HepG2 (cell line): Measurements from ENCODE around the gene CLCN2. TPM values are rescaled to one million over a fixed set of nuclear protein-coding genes. Genes with fewer than 3 reads are reported as not detected.
A peak's percentile ranks its signal among the peaks of the same experiment; 100 is the strongest.

Experiments
- CAMTA2 ChIP-seq: sonication (generic); formaldehyde crosslinking; IDR thresholded peaks from 2 replicates; pipeline ENCODE4 v1.4.0; 2020; ENCODE audit warnings: mild to moderate bottlenecking, missing genetic modification reagents, borderline replicate concordance
- DR1 ChIP-seq: sonication (generic); formaldehyde crosslinking; IDR thresholded peaks from 2 replicates; pipeline ENCODE4 v1.8.0; 2021; ENCODE audit warnings: mild to moderate bottlenecking, missing genetic modification reagents, inconsistent platforms
- FOXA3 ChIP-seq: IDR thresholded peaks from 2 replicates; pipeline ENCODE4 v1.6.1; 2016; ENCODE audit warnings: missing genetic modification reagents, missing compliant biosample characterization
- HCFC1 ChIP-seq: fragments of 150-350 bp; IDR thresholded peaks from 2 replicates; pipeline ENCODE4 v1.6.1; 2014; ENCODE audit warnings: low read depth, low read length
- JUNB ChIP-seq: sonication (generic); formaldehyde crosslinking; IDR thresholded peaks from 2 replicates; pipeline ENCODE4 v1.8.0; 2022; ENCODE audit warnings: missing genetic modification reagents, mild to moderate bottlenecking, borderline replicate concordance
- KDM5B ChIP-seq: sonication (generic); formaldehyde crosslinking; IDR thresholded peaks from 2 replicates; pipeline ENCODE4 v1.4.0; 2020; ENCODE audit warnings: missing genetic modification reagents, mild to moderate bottlenecking, borderline replicate concordance
- MIER2 ChIP-seq: IDR thresholded peaks from 2 replicates; pipeline ENCODE4 v1.6.1; 2016; ENCODE audit warnings: missing biosample characterization, missing genetic modification reagents
- NRL ChIP-seq: sonication (generic); formaldehyde crosslinking; IDR thresholded peaks from 2 replicates; pipeline ENCODE4 v1.5.0; 2020; ENCODE audit warnings: missing genetic modification reagents, mild to moderate bottlenecking, moderate library complexity, borderline replicate concordance
- RARA ChIP-seq: IDR thresholded peaks from 2 replicates; pipeline ENCODE4 v1.6.1; 2016; ENCODE audit warnings: missing genetic modification reagents, missing compliant biosample characterization
- SMARCE1 ChIP-seq: fragments of 450-650 bp; IDR thresholded peaks from 2 replicates; pipeline ENCODE4 v1.6.1; 2017; ENCODE audit warnings: borderline replicate concordance
- ZMYM3 ChIP-seq: sonication (generic); formaldehyde crosslinking; IDR thresholded peaks from 2 replicates; pipeline ENCODE4 v1.5.1; 2020; ENCODE audit warnings: mild to moderate bottlenecking, missing genetic modification reagents
- ZNF142 ChIP-seq: sonication (generic); formaldehyde crosslinking; IDR thresholded peaks from 2 replicates; pipeline ENCODE4 v1.4.0; 2020; ENCODE audit warnings: missing genetic modification reagents
- ZNF281 ChIP-seq: sonication (generic); formaldehyde crosslinking; IDR thresholded peaks from 2 replicates; pipeline ENCODE4 v1.4.0; 2020; ENCODE audit warnings: missing genetic modification reagents, borderline replicate concordance
- ZNF367 ChIP-seq: sonication (generic); formaldehyde crosslinking; IDR thresholded peaks from 2 replicates; pipeline ENCODE4 v1.4.0; 2020; ENCODE audit warnings: missing genetic modification reagents, borderline replicate concordance
- ZNF891 ChIP-seq: sonication (generic); formaldehyde crosslinking; IDR thresholded peaks from 2 replicates; pipeline ENCODE4 v1.5.0; 2020; ENCODE audit warnings: mild to moderate bottlenecking, missing genetic modification reagents
- polyA plus RNA-seq, 8 experiments: library from polyadenylated mRNA; depleted of rRNA in 3 of 8; stranded (reverse) in 7 of 8; unstranded in 1 of 8; fragments of >200 nt; fragmentation: Illumina TruSeq in 4 of 8; extraction: Trizol in 4 of 8; gene quantifications; 2 replicates each; pipeline versions ENCODE4 v1.2.1 to v1.2.3, GENCODE V29; 2011 to 2016; ENCODE audit warnings: low read depth in 4 of 8, missing spikeins in 1 of 8, mixed read lengths in 1 of 8; ENCODE audit not compliant: insufficient read depth in 1 of 8
- total RNA-seq, 5 experiments: library from RNA; depleted of rRNA; stranded (reverse); fragments of >200 nt; fragmentation: Illumina TruSeq; extraction: Trizol; gene quantifications; 2 replicates each; pipeline ENCODE4 v1.2.3, GENCODE V29; 2016; ENCODE audit warnings: low read depth in 1 of 5
- TF ChIP-seq, protein P1 (sequence below): sonication (generic); formaldehyde crosslinking; IDR thresholded peaks from 2 replicates; pipeline ENCODE4 v1.4.0; 2020; ENCODE audit warnings: missing genetic modification reagents
- TF ChIP-seq, protein P2 (sequence below): sonication (generic); formaldehyde crosslinking; IDR thresholded peaks from 2 replicates; pipeline ENCODE4 v1.5.1; 2020; ENCODE audit warnings: missing genetic modification reagents, mild to moderate bottlenecking, borderline replicate concordance

CLCN2 gene
- total and polyA plus RNA-seq, 2 of the 13 experiments (the other 11 are each of a cell fraction or from before 2014, with no cell fraction given): 11.4 to 13.5 TPM

DNA sequence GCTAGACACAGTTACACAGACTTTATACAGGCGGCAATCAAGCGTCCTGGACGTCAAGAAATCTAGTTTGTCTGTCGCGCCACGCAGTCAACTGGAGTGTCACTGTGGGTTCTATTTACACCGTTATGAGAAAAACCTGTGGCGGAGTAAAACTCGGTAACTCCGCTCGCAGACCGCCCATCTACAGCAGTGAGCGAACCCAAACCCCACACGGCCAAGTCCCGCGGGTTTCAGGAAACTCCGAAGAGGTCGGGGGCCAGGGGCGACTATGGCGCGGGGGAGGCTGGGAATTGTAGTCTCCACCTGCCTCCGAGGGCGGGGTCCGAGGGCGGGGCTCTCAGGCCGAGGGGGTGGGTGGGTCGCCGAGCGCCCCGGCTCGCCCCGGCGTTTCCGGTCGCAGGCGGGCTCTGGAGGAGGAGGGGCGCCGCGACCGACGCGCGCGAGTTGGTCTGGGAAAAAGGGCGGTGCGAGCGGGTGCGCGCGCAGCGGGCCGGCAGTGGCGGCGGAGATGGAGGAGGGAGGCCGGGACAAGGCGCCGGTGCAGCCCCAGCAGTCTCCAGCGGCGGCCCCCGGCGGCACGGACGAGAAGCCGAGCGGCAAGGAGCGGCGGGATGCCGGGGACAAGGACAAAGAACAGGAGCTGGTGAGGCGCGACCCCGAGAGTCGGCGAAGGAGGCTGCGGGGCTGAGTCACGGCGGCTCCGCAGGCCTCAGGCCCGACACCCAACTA, 62.5 kb downstream of the CLCN2 start, which contains the start of gene PSMD2 (continued):
- TF ChIP-seq MIER2 (CRISPR knock-in tag) (no peak), NRL (CRISPR knock-in tag) (peak; percentile 76), ZMYM3 (CRISPR knock-in tag) (no peak), SMARCE1 (no peak), RARA (CRISPR knock-in tag) (no peak), ZNF891 (CRISPR knock-in tag) (no peak), ZNF142 (CRISPR knock-in tag) (no peak), KDM5B (no peak; the same call in 1 of the 2 replicates), ZNF367 (CRISPR knock-in tag) (no peak), DR1 (CRISPR knock-in tag) (no peak), ZNF281 (peak; percentile 63; the same call in 1 of the 2 replicates), JUNB (CRISPR knock-in tag) (no peak), FOXA3 (CRISPR knock-in tag) (no peak), CAMTA2 (CRISPR knock-in tag) (0 out of 2 replicates have a peak, but pooled peaks have one; percentile 1), HCFC1 (peak; percentile 86)
- TF ChIP-seq, protein P1, sequence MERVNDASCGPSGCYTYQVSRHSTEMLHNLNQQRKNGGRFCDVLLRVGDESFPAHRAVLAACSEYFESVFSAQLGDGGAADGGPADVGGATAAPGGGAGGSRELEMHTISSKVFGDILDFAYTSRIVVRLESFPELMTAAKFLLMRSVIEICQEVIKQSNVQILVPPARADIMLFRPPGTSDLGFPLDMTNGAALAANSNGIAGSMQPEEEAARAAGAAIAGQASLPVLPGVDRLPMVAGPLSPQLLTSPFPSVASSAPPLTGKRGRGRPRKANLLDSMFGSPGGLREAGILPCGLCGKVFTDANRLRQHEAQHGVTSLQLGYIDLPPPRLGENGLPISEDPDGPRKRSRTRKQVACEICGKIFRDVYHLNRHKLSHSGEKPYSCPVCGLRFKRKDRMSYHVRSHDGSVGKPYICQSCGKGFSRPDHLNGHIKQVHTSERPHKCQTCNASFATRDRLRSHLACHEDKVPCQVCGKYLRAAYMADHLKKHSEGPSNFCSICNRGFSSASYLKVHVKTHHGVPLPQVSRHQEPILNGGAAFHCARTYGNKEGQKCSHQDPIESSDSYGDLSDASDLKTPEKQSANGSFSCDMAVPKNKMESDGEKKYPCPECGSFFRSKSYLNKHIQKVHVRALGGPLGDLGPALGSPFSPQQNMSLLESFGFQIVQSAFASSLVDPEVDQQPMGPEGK (CRISPR knock-in tag): peak; percentile 80
- TF ChIP-seq, protein P2, sequence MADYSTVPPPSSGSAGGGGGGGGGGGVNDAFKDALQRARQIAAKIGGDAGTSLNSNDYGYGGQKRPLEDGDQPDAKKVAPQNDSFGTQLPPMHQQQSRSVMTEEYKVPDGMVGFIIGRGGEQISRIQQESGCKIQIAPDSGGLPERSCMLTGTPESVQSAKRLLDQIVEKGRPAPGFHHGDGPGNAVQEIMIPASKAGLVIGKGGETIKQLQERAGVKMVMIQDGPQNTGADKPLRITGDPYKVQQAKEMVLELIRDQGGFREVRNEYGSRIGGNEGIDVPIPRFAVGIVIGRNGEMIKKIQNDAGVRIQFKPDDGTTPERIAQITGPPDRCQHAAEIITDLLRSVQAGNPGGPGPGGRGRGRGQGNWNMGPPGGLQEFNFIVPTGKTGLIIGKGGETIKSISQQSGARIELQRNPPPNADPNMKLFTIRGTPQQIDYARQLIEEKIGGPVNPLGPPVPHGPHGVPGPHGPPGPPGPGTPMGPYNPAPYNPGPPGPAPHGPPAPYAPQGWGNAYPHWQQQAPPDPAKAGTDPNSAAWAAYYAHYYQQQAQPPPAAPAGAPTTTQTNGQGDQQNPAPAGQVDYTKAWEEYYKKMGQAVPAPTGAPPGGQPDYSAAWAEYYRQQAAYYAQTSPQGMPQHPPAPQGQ: no peak
